ENCODE measurements around the gene LTBP2. TPM values are rescaled to one million over a fixed set of nuclear protein-coding genes. Genes with fewer than 3 reads are reported as not detected.
A peak's percentile ranks its signal among the peaks of the same experiment; 100 is the strongest.

LTBP2 gene
- total RNA-seq, 1 donor = 493 TPM

DNA sequence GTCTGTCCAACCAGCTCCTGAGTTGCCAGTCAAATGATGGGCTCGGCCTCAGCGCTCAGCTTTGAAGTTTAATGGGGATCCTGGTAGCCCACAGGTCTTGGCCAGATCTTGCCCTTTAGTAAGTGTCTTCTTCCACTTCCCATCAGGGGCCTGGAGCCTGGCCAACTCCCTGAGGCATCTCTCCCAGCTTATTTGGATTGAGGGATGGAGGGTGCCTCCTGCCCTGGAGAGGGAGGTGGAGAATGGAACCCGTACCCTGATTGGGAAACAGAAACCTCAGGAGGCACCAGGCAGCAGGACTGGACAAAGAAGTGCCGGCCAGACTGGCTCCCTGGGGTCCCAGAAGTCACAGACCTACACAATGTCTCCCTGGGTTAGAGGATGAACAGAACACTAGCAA, 40.5 kb upstream of the LTBP2 start:
- H3K4me1 ChIP-seq (ENCODE audit: insufficient read depth, low read length) = peaks cover 42% of the 10 kb centered on the region
- no peaks in the 10 kb centered on the region for H3K27me3 ChIP-seq (ENCODE audit: insufficient read depth, low read length)
- peaks cover under 1% of the 10 kb centered on the region for H3K36me3 ChIP-seq (ENCODE audit: insufficient read depth, low read length)
- H3K9me3 ChIP-seq (ENCODE audit: low read depth, low read length) = no peaks in the 10 kb centered on the region
- no peak overlapping the region for H3K4me2 ChIP-seq (ENCODE audit: insufficient read depth, low read length)
- TF ChIP-seq, protein P1, sequence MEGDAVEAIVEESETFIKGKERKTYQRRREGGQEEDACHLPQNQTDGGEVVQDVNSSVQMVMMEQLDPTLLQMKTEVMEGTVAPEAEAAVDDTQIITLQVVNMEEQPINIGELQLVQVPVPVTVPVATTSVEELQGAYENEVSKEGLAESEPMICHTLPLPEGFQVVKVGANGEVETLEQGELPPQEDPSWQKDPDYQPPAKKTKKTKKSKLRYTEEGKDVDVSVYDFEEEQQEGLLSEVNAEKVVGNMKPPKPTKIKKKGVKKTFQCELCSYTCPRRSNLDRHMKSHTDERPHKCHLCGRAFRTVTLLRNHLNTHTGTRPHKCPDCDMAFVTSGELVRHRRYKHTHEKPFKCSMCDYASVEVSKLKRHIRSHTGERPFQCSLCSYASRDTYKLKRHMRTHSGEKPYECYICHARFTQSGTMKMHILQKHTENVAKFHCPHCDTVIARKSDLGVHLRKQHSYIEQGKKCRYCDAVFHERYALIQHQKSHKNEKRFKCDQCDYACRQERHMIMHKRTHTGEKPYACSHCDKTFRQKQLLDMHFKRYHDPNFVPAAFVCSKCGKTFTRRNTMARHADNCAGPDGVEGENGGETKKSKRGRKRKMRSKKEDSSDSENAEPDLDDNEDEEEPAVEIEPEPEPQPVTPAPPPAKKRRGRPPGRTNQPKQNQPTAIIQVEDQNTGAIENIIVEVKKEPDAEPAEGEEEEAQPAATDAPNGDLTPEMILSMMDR (IDR thresholded peaks at IDR 0.05; ENCODE audit: extremely low read depth, low read depth, low read length) = no peak
- no peaks in the 10 kb centered on the region for H3K79me2 ChIP-seq (ENCODE audit: insufficient read depth, low read length)
- DNase-seq (ENCODE audit: insufficient read length, low spot score, missing footprints) = no peak
- H2AFZ ChIP-seq (ENCODE audit: low read length) = no peak overlapping the region
- no peak overlapping the region for H3K4me3 ChIP-seq (ENCODE audit: insufficient read depth, low read length)
- no peak overlapping the region for H3K27ac ChIP-seq (ENCODE audit: low read depth, low read length)
- H4K20me1 ChIP-seq (ENCODE audit: insufficient read depth, low read length) = no peaks in the 10 kb centered on the region

DNA sequence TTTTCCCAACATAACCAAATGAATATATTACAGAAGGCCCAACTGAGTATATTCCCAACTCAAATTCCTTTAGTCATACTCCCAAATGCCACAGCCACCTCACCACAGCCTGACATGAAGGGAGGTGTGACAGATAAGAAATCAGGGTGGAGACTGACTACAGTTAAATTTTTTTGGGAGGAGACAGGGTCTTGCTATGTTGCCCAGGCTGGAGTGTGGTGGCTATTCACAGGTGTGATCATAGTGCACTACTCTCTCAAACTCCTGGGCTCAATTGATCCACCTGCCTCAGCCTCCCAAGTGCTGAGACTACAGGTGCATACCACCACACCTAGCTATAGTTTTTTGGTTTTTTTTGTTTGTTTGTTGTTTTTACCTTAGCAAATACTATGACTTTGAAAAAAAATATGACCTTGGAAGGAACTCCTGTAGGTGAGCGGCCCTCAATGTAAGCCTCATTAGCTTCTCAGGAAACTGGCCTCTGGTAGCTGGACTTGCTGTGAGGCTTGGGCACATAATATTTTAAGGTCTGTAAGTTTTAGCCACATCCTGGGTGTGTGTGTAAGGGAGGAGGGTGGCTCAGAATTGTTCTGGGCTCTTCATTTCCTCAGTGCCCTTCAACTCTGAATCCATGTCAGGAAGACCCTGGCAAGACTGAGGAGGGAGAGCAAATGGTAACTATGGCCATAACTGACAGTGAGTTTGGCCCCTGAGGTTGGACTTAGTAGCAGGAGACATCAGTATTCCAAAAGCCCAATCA, 39.1 kb upstream of the LTBP2 start:
- H3K36me3 ChIP-seq (ENCODE audit: insufficient read depth, low read length) = no peaks in the 10 kb centered on the region
- H3K9me3 ChIP-seq (ENCODE audit: low read depth, low read length) = no peaks in the 10 kb centered on the region
- H3K79me2 ChIP-seq (ENCODE audit: insufficient read depth, low read length) = no peaks in the 10 kb centered on the region
- peaks cover 34% of the 10 kb centered on the region for H3K4me1 ChIP-seq (ENCODE audit: insufficient read depth, low read length)
- no peak for DNase-seq (ENCODE audit: insufficient read length, low spot score, missing footprints)
- no peak overlapping the region for H2AFZ ChIP-seq (ENCODE audit: low read length)
- no peak overlapping the region for H3K4me3 ChIP-seq (ENCODE audit: insufficient read depth, low read length)
- H3K4me2 ChIP-seq (ENCODE audit: insufficient read depth, low read length) = no peak overlapping the region
- TF ChIP-seq, protein P1 (IDR thresholded peaks at IDR 0.05; ENCODE audit: extremely low read depth, low read depth, low read length) = no peak
- H4K20me1 ChIP-seq (ENCODE audit: insufficient read depth, low read length) = no peaks in the 10 kb centered on the region
- no peak overlapping the region for H3K27ac ChIP-seq (ENCODE audit: low read depth, low read length)
- H3K27me3 ChIP-seq (ENCODE audit: insufficient read depth, low read length) = no peaks in the 10 kb centered on the region

DNA sequence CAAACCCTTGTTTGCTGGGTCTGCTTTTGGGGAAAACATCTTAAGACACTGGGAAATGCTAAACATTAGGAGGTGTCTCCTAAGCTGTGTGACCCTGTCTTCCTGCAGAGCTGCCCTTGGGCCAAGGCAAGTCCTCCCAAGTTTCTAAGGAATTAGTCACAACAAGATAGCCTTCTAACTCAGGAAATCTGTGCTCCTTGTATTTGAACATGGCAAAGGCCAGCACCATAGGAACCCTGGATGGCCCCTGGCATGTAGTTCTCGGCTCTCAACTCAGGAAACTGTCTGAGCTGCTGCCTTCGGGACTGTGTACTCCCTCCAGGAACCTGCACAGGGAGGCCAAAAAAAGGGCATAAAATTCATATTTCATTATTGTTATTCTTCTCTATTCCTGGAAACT, 37.6 kb upstream of the LTBP2 start:
- DNase-seq (ENCODE audit: insufficient read length, low spot score, missing footprints) = peak; percentile 78
- no peaks in the 10 kb centered on the region for H3K9me3 ChIP-seq (ENCODE audit: low read depth, low read length)
- TF ChIP-seq, protein P1 (IDR thresholded peaks at IDR 0.05; ENCODE audit: extremely low read depth, low read depth, low read length) = no peak
- H3K79me2 ChIP-seq (ENCODE audit: insufficient read depth, low read length) = no peaks in the 10 kb centered on the region
- no peak overlapping the region for H3K27ac ChIP-seq (ENCODE audit: low read depth, low read length)
- H3K4me2 ChIP-seq (ENCODE audit: insufficient read depth, low read length) = no peak overlapping the region
- no peaks in the 10 kb centered on the region for H4K20me1 ChIP-seq (ENCODE audit: insufficient read depth, low read length)
- H3K4me1 ChIP-seq (ENCODE audit: insufficient read depth, low read length) = peaks cover 23% of the 10 kb centered on the region
- H2AFZ ChIP-seq (ENCODE audit: low read length) = no peak overlapping the region
- H3K27me3 ChIP-seq (ENCODE audit: insufficient read depth, low read length) = no peaks in the 10 kb centered on the region
- H3K4me3 ChIP-seq (ENCODE audit: insufficient read depth, low read length) = no peak overlapping the region
- no peaks in the 10 kb centered on the region for H3K36me3 ChIP-seq (ENCODE audit: insufficient read depth, low read length)

DNA sequence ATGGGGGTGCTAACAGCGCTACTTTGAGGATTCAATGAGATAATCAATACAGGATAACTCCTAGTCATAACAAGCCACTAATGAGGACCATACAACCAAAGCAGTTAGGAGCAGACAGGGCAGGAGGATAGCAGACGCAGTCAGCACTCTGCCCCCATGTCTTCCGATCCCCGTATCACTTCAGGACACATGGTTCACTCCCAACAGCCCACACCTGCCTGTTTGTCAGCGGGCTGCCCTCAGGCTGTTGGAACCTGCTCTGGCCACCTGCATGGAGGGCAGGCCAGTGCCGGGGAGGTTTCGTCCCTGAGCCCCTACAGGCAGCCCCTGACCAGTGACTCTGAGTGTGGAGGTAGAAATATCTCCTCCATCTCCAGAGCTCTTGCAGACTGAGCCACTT, 37.1 kb upstream of the LTBP2 start:
- Histone ChIP-seq H3K4me3 (ENCODE audit: insufficient read depth, low read length) (no peak overlapping the region), H3K36me3 (ENCODE audit: insufficient read depth, low read length) (no peaks in the 10 kb centered on the region), H3K9me3 (ENCODE audit: low read depth, low read length) (no peaks in the 10 kb centered on the region), H2AFZ (ENCODE audit: low read length) (no peak overlapping the region), H3K4me1 (ENCODE audit: insufficient read depth, low read length) (peaks cover 26% of the 10 kb centered on the region), H4K20me1 (ENCODE audit: insufficient read depth, low read length) (no peaks in the 10 kb centered on the region), H3K4me2 (ENCODE audit: insufficient read depth, low read length) (no peak overlapping the region), H3K27ac (ENCODE audit: low read depth, low read length) (no peak overlapping the region), H3K79me2 (ENCODE audit: insufficient read depth, low read length) (no peaks in the 10 kb centered on the region), H3K27me3 (ENCODE audit: insufficient read depth, low read length) (no peaks in the 10 kb centered on the region)
- DNase-seq (ENCODE audit: insufficient read length, low spot score, missing footprints) = no peak
- TF ChIP-seq, protein P1 (IDR thresholded peaks at IDR 0.05; ENCODE audit: extremely low read depth, low read depth, low read length) = no peak

Data from osteoblast (primary cell).